K562 (cell line): ENCODE measurements around the gene LGALS3BP. TPM values are rescaled to one million over a fixed set of nuclear protein-coding genes. Genes with fewer than 3 reads are reported as not detected.

Source experiments
- ATF7 ChIP-seq: fragments of 450-650 bp; IDR thresholded peaks from 2 replicates; pipeline ENCODE4 v1.7.1; 2014; ENCODE audit warnings: mild to moderate bottlenecking, moderate library complexity
- BRD4 ChIP-seq: fragments of 200-600 bp; sonication (generic); IDR thresholded peaks from 2 replicates; pipeline ENCODE4 v1.6.1; 2017; ENCODE audit warnings: inconsistent platforms
- C11orf30 ChIP-seq: fragments of 450-650 bp; IDR thresholded peaks from 2 replicates; pipeline ENCODE4 v1.6.1; 2016; ENCODE audit warnings: low read depth, mild to moderate bottlenecking
- CBFA2T2 ChIP-seq: fragments of 450-650 bp; conservative IDR thresholded peaks from 2 replicates; pipeline ENCODE4 v1.6.1; 2017; ENCODE audit warnings: mild to moderate bottlenecking
- CREB1 ChIP-seq, 2 experiments: sonication (generic) in 1 of 2; formaldehyde crosslinking in 1 of 2; IDR thresholded peaks; 2 replicates each; pipeline versions ENCODE4 v1.6.1 to v1.8.0; 2012 to 2022; ENCODE audit warnings: inconsistent platforms in 1 of 2, mild to moderate bottlenecking in 1 of 2, missing genetic modification reagents in 1 of 2, moderate library complexity in 1 of 2
- CTBP1 ChIP-seq: fragments of 450-650 bp; IDR thresholded peaks from 2 replicates; pipeline ENCODE4 v1.6.1; 2016; ENCODE audit warnings: borderline replicate concordance
- KLF6 ChIP-seq: fragments of 250-450 bp; sonication (Bioruptor Pico); IDR thresholded peaks from 2 replicates; pipeline ENCODE4 v1.4.0; 2020; ENCODE audit warnings: mild to moderate bottlenecking, moderate library complexity, borderline replicate concordance
- MCM7 ChIP-seq, 2 experiments: fragments of 450-650 bp; IDR thresholded peaks; 2 replicates each; pipeline ENCODE4 v1.6.1; 2016 to 2018
- MECOM ChIP-seq: fragments of 250-450 bp; sonication (Bioruptor Pico); IDR thresholded peaks from 2 replicates; pipeline ENCODE4 v1.8.0; 2022; ENCODE audit warnings: inconsistent platforms
- NEUROD1 ChIP-seq: fragments of 150-350 bp; IDR thresholded peaks from 2 replicates; pipeline ENCODE4 v1.6.1; 2014; ENCODE audit warnings: borderline replicate concordance, low read length, low read depth; ENCODE audit not compliant: partially characterized antibody
- NFE2 ChIP-seq: IDR thresholded peaks from 2 replicates; pipeline ENCODE4 v1.6.1; 2014; ENCODE audit warnings: antibody characterized with exemption, low read depth
- PCBP1 ChIP-seq: fragments of 200-400 bp; formaldehyde crosslinking; IDR thresholded peaks from 2 replicates; pipeline ENCODE4 v1.6.1; 2018; ENCODE audit warnings: mild to moderate bottlenecking, low read depth, low read length; ENCODE audit not compliant: poor library complexity, severe bottlenecking
- POLR2A ChIP-seq: fragments of 450-650 bp; conservative IDR thresholded peaks from 2 replicates; pipeline ENCODE4 v1.6.1; 2016
- PTTG1 ChIP-seq: fragments of 450-650 bp; IDR thresholded peaks from 2 replicates; pipeline ENCODE4 v1.6.1; 2016; ENCODE audit warnings: low read depth, mild to moderate bottlenecking, missing genetic modification characterization, missing compliant biosample characterization
- RBM25 ChIP-seq: fragments of 200-400 bp; formaldehyde crosslinking; IDR thresholded peaks from 2 replicates; pipeline ENCODE4 v1.6.1; 2018; ENCODE audit warnings: low read length, low read depth, moderate library complexity; ENCODE audit not compliant: severe bottlenecking
- SETDB1 ChIP-seq: IDR thresholded peaks from one replicate; pipeline ENCODE4 v1.6.1; 2012; ENCODE audit warnings: low read length, control low read depth, inconsistent platforms
- TCF3 ChIP-seq: sonication (generic); formaldehyde crosslinking; IDR thresholded peaks from 2 replicates; pipeline ENCODE4 v1.4.0; 2020; ENCODE audit warnings: mild to moderate bottlenecking, missing genetic modification reagents
- TOE1 ChIP-seq, 2 experiments: fragments of 450-650 bp in 1 of 2; sonication (generic) in 1 of 2; formaldehyde crosslinking in 1 of 2; IDR thresholded peaks; 2 replicates each; pipeline versions ENCODE4 v1.7.1 to v1.8.0; 2016 to 2022; ENCODE audit warnings: borderline replicate concordance in 2 of 2, mild to moderate bottlenecking in 2 of 2, antibody characterized with exemption in 1 of 2, inconsistent platforms in 1 of 2, low read depth in 1 of 2, missing genetic modification reagents in 1 of 2, moderate library complexity in 1 of 2
- ZBTB17 ChIP-seq: fragments of 450-650 bp; formaldehyde crosslinking; IDR thresholded peaks from 2 replicates; pipeline ENCODE4 v1.4.0; 2020; ENCODE audit warnings: mild to moderate bottlenecking
- ZBTB7A ChIP-seq: IDR thresholded peaks from 2 replicates; pipeline ENCODE4 v1.6.1; 2011; ENCODE audit warnings: low read depth, mild to moderate bottlenecking, low read length, moderate library complexity, borderline replicate concordance; ENCODE audit not compliant: control insufficient read depth
- ZNF133 ChIP-seq: fragments of 250-450 bp; sonication (Bioruptor Pico); IDR thresholded peaks from 2 replicates; pipeline ENCODE4 v1.4.0; 2020; ENCODE audit warnings: mild to moderate bottlenecking
- ZNF134 ChIP-seq: fragments of 250-450 bp; sonication (Bioruptor Pico); conservative IDR thresholded peaks from 2 replicates; pipeline ENCODE4 v1.4.0; 2020
- ZNF143 ChIP-seq: sonication (generic); formaldehyde crosslinking; IDR thresholded peaks from 2 replicates; pipeline ENCODE4 v1.9.0; 2022; ENCODE audit warnings: mild to moderate bottlenecking, missing genetic modification reagents
- ZZZ3 ChIP-seq: fragments of 450-650 bp; IDR thresholded peaks from 2 replicates; pipeline ENCODE4 v1.6.1; 2016; ENCODE audit warnings: antibody characterized with exemption, mild to moderate bottlenecking, moderate library complexity
- polyA plus RNA-seq, 8 experiments: library from polyadenylated mRNA; depleted of rRNA in 4 of 8; stranded (reverse) in 5 of 8; unstranded in 3 of 8; fragments of >200 nt; fragmentation: Nextera tagmentation in 2 of 8; fragmentation: Illumina TruSeq in 1 of 8; extraction: Ambion mirVana in 2 of 8; extraction: Trizol in 1 of 8; gene quantifications; 2 replicates each; pipeline versions ENCODE4 v1.2.1 to v1.2.3, GENCODE V29; 2011 to 2014; ENCODE audit warnings: inconsistent platforms in 1 of 8, missing spikeins in 1 of 8
- total RNA-seq, 7 experiments: library from RNA; depleted of rRNA in 6 of 7; stranded (reverse); fragments of >200 nt in 6 of 7; fragmentation: Illumina TruSeq in 2 of 7; extraction: Trizol in 2 of 7; gene quantifications; 2 replicates each; pipeline versions ENCODE4 v1.2.1 to v1.2.3, GENCODE V29; 2011 to 2021; ENCODE audit warnings: low replicate concordance in 1 of 7
- TF ChIP-seq, protein P1 (sequence below), 3 experiments: IDR thresholded peaks in 2 of 3; conservative IDR thresholded peaks in 1 of 3; 2 replicates each; pipeline ENCODE4 v1.5.1; 2011 to 2012; ENCODE audit warnings: low read length in 3 of 3, mild to moderate bottlenecking in 3 of 3, control low read depth in 2 of 3, improper control_type of control experiment in 1 of 3, inconsistent platforms in 1 of 3, low read depth in 1 of 3, mixed read lengths in 1 of 3, moderate library complexity in 1 of 3; ENCODE audit not compliant: insufficient read depth in 2 of 3
- TF ChIP-seq, protein P2 (sequence below): fragments of 250-450 bp; sonication (Bioruptor Pico); IDR thresholded peaks from 2 replicates; pipeline ENCODE4 v1.6.1; 2021; ENCODE audit warnings: mild to moderate bottlenecking
- TF ChIP-seq, protein P3 (sequence below), 2 experiments: fragments of 450-650 bp in 1 of 2; sonication (generic) in 1 of 2; formaldehyde crosslinking; conservative IDR thresholded peaks; 2 replicates each; pipeline versions ENCODE4 v1.4.0 to v1.8.1; 2020 to 2022; ENCODE audit warnings: mild to moderate bottlenecking in 1 of 2, missing genetic modification reagents in 1 of 2

The LGALS3BP gene
- total and polyA plus RNA-seq, 9 of the 15 experiments (the other 6 are each of a cell fraction or from before 2014, with no cell fraction given), result 0.39 to 5.3 (median 3.2) TPM

DNA sequence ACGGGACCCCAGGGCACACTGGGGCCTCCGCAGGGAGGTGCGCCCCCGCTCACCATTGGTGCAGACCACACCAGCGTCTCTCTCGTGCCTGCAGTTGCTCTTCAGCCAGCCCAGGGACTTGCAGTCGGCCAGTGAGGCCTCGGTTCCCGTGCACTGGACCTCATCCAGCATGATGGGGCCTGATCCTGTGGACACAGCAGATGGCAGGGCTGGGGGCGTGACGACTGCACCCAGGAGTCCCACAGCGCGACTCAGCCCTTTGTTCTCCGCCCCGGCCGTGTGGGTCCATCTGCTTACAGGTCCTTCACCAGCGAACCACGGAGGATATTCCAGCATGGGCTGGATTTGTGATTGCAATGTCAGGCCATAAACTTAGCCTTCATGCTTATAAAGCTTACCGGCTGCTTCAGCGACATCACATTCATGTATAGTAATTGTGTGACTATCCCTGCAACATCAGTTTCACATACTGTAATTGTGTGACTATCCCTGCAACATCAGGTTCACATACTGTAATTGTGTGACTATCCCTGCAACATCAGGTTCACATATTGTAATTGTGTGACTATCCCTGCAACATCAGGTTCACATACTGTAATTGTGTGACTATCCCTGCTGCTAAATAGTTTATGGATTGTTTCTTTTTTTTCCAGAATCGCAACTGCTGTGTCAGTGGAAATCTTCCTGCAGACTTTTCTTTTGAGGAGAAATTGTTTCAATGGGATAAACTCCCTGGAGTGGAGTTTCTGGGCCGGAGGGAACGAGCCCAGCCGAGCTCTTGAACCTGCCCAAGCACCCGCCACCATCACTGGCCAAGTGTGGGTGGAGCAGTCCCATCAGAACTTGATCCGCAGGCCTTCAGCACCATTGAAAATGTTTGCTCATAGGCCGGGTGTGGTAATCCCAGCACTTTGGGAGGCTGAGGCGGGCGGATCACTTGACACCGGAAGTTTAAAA lies 4.8 kb downstream of the LGALS3BP start (continued):
- TF ChIP-seq, protein P1, sequence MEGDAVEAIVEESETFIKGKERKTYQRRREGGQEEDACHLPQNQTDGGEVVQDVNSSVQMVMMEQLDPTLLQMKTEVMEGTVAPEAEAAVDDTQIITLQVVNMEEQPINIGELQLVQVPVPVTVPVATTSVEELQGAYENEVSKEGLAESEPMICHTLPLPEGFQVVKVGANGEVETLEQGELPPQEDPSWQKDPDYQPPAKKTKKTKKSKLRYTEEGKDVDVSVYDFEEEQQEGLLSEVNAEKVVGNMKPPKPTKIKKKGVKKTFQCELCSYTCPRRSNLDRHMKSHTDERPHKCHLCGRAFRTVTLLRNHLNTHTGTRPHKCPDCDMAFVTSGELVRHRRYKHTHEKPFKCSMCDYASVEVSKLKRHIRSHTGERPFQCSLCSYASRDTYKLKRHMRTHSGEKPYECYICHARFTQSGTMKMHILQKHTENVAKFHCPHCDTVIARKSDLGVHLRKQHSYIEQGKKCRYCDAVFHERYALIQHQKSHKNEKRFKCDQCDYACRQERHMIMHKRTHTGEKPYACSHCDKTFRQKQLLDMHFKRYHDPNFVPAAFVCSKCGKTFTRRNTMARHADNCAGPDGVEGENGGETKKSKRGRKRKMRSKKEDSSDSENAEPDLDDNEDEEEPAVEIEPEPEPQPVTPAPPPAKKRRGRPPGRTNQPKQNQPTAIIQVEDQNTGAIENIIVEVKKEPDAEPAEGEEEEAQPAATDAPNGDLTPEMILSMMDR (IDR thresholded peaks at IDR 0.05 in 2 of 3, conservative IDR thresholded peaks at IDR 0.05 in 1 of 3; ENCODE audit: insufficient read depth in 2 of 3, low read depth in 1 of 3, low read length in 3 of 3), result no peak
- TF ChIP-seq CBFA2T2 (no peak), ZZZ3 (no peak), ZNF143 (no peak), CREB1 (IDR thresholded peaks at IDR 0.05) (no peak), CREB1 (CRISPR knock-in tag; IDR thresholded peaks at IDR 0.05) (peak; percentile 75), ATF7 (peak; percentile 43; the same call in 1 of the 2 replicates), TCF3 (0 out of 2 replicates have a peak, but pooled peaks have one; percentile 14), BRD4 (no peak), KLF6 (CRISPR knock-in tag) (no peak), NEUROD1 (peak; percentile 92), NFE2 (no peak), ZNF134 (CRISPR knock-in tag) (no peak), MECOM (no peak), ZBTB17 (CRISPR knock-in tag) (no peak), TOE1 (IDR thresholded peaks at IDR 0.05; ENCODE audit: borderline replicate concordance) (peak; percentile 80), TOE1 (CRISPR knock-in tag; IDR thresholded peaks at IDR 0.05; ENCODE audit: borderline replicate concordance, low read depth) (no peak), C11orf30 (no peak), ZNF133 (CRISPR knock-in tag) (no peak), POLR2A (no peak), CTBP1 (peak; percentile 10; the same call in 1 of the 2 replicates), RBM25 (no peak), PCBP1 (no peak), PTTG1 (no peak), ZBTB7A (no peak), MCM7 (IDR thresholded peaks at IDR 0.05) (no peak), SETDB1 (no peak)
- TF ChIP-seq, protein P2, sequence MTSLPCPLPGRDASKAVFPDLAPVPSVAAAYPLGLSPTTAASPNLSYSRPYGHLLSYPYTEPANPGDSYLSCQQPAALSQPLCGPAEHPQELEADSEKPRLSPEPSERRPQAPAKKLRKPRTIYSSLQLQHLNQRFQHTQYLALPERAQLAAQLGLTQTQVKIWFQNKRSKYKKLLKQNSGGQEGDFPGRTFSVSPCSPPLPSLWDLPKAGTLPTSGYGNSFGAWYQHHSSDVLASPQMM (CRISPR knock-in tag), result no peak
- TF ChIP-seq, protein P3, sequence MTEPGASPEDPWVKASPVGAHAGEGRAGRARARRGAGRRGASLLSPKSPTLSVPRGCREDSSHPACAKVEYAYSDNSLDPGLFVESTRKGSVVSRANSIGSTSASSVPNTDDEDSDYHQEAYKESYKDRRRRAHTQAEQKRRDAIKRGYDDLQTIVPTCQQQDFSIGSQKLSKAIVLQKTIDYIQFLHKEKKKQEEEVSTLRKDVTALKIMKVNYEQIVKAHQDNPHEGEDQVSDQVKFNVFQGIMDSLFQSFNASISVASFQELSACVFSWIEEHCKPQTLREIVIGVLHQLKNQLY (CRISPR knock-in tag; conservative IDR thresholded peaks at IDR 0.05), result no peak
